ENCODE measurements around the gene ZNF407. TPM values are rescaled to one million over a fixed set of nuclear protein-coding genes. Genes with fewer than 3 reads are reported as not detected.

Gene ZNF407
- total RNA-seq, 1 donor from 2014 or later, result 9.0 TPM

- no peak overlapping the region for H3K27ac ChIP-seq
- no peaks in the 10 kb centered on the region for H4K20me1 ChIP-seq (ENCODE audit: low read depth)
- Mint-ChIP-seq H3K4me1 (no peaks in the 10 kb centered on the region), H3K9me3 (no peaks in the 10 kb centered on the region), H3K4me3 (no peak overlapping the region), H3K36me3 (peaks cover 2% of the 10 kb centered on the region), H3K27me3 (ENCODE audit: insufficient read depth, low read depth) (no peaks in the 10 kb centered on the region), H3K27ac (no peak overlapping the region)
- no peaks in the 10 kb centered on the region for H3K4me1 ChIP-seq
- no peaks in the 10 kb centered on the region for H3K9me3 ChIP-seq (ENCODE audit: low read depth)
- TF ChIP-seq CTCF (IDR thresholded peaks at IDR 0.05) (no peak), EZH2 (IDR thresholded peaks at IDR 0.05) (no peak), EZH2phosphoT487 (IDR thresholded peaks at IDR 0.05) (no peak)
- no peak overlapping the region for H3K9ac ChIP-seq
- no peaks in the 10 kb centered on the region for H3K27me3 ChIP-seq
- no peak overlapping the region for H3K4me3 ChIP-seq
- no peak overlapping the region for H2AFZ ChIP-seq (replicated peaks)
- H3K4me2 ChIP-seq, result no peak overlapping the region
- no peaks in the 10 kb centered on the region for H3F3A ChIP-seq (ENCODE audit: low read depth)
- H3K36me3 ChIP-seq, result no peaks in the 10 kb centered on the region
- no peak for DNase-seq (ENCODE audit: low spot score)
- no peaks in the 10 kb centered on the region for H3K79me2 ChIP-seq (ENCODE audit: low read depth)
These were observed 124.6 kb downstream of the ZNF407 start for GRCh38 chr18:74722237-74722636.

GRCh38 chr18:74724186-74724585 lies 126.5 kb downstream of the ZNF407 start:
- H4K20me1 ChIP-seq (ENCODE audit: low read depth), result no peaks in the 10 kb centered on the region
- no peaks in the 10 kb centered on the region for H3K27me3 Mint-ChIP-seq (ENCODE audit: insufficient read depth, low read depth)
- H3K9ac ChIP-seq, result no peak overlapping the region
- H3F3A ChIP-seq (ENCODE audit: low read depth), result no peaks in the 10 kb centered on the region
- no peak overlapping the region for H3K4me3 Mint-ChIP-seq
- no peaks in the 10 kb centered on the region for H3K36me3 ChIP-seq
- H3K9me3 Mint-ChIP-seq, result no peaks in the 10 kb centered on the region
- TF ChIP-seq EZH2 (IDR thresholded peaks at IDR 0.05), result no peak
- no peak for TF ChIP-seq EZH2phosphoT487 (IDR thresholded peaks at IDR 0.05)
- no peak for TF ChIP-seq CTCF (IDR thresholded peaks at IDR 0.05)
- no peak overlapping the region for H3K4me3 ChIP-seq
- no peak for DNase-seq (ENCODE audit: low spot score)
- no peaks in the 10 kb centered on the region for H3K9me3 ChIP-seq (ENCODE audit: low read depth)
- no peaks in the 10 kb centered on the region for H3K4me1 Mint-ChIP-seq
- no peak overlapping the region for H3K27ac Mint-ChIP-seq
- no peaks in the 10 kb centered on the region for H3K4me1 ChIP-seq
- H3K27me3 ChIP-seq, result no peaks in the 10 kb centered on the region
- no peaks in the 10 kb centered on the region for H3K79me2 ChIP-seq (ENCODE audit: low read depth)
- no peak overlapping the region for H3K27ac ChIP-seq
- H3K36me3 Mint-ChIP-seq, result peaks cover 2% of the 10 kb centered on the region
- H3K4me2 ChIP-seq, result no peak overlapping the region
- no peak overlapping the region for H2AFZ ChIP-seq (replicated peaks)

GRCh38 chr18:74725690-74726089 lies 128.0 kb downstream of the ZNF407 start:
- Mint-ChIP-seq H3K36me3 (no peaks in the 10 kb centered on the region), H3K27me3 (ENCODE audit: insufficient read depth, low read depth) (no peaks in the 10 kb centered on the region), H3K27ac (no peak overlapping the region), H3K4me1 (no peaks in the 10 kb centered on the region), H3K9me3 (no peaks in the 10 kb centered on the region), H3K4me3 (no peak overlapping the region)
- DNase-seq (ENCODE audit: low spot score), result no peak
- H3K9ac ChIP-seq, result no peak overlapping the region
- H2AFZ ChIP-seq (replicated peaks), result no peak overlapping the region
- H3K9me3 ChIP-seq (ENCODE audit: low read depth), result no peaks in the 10 kb centered on the region
- H3K27me3 ChIP-seq, result no peaks in the 10 kb centered on the region
- H3K27ac ChIP-seq, result no peak overlapping the region
- TF ChIP-seq CTCF (IDR thresholded peaks at IDR 0.05) (no peak), EZH2phosphoT487 (IDR thresholded peaks at IDR 0.05) (no peak), EZH2 (IDR thresholded peaks at IDR 0.05) (no peak)
- H3K4me2 ChIP-seq, result no peak overlapping the region
- no peaks in the 10 kb centered on the region for H3K4me1 ChIP-seq
- H3K4me3 ChIP-seq, result no peak overlapping the region
- no peaks in the 10 kb centered on the region for H4K20me1 ChIP-seq (ENCODE audit: low read depth)
- H3K36me3 ChIP-seq, result no peaks in the 10 kb centered on the region
- H3K79me2 ChIP-seq (ENCODE audit: low read depth), result no peaks in the 10 kb centered on the region
- no peaks in the 10 kb centered on the region for H3F3A ChIP-seq (ENCODE audit: low read depth)

Data from neural progenitor cell (in vitro differentiated cells).